GM12891 (cell line): ENCODE measurements around the gene AMZ2.
"Not testable (repeated sequence)": the region's sequence is repeated elsewhere in the genome, so short reads cannot be mapped to it uniquely, and the experiment has no call there.

ENCODE experiments used
- DNase-seq: peaks from one replicate; pipeline ENCODE4 v3.0.0; 2011; ENCODE audit warnings: low spot score; ENCODE audit not compliant: insufficient read length
- FAIRE-seq: peaks from 2 replicates; lab custom pipeline; 2011; peaks lifted over from hg19 to GRCh38; lab: Jason Lieb, UNC
- PAX5 ChIP-seq: IDR thresholded peaks from 2 replicates; pipeline ENCODE4 v1.6.1; 2011; ENCODE audit warnings: low read length, moderate library complexity, mild to moderate bottlenecking; ENCODE audit not compliant: insufficient read depth, severe bottlenecking
- POLR2A ChIP-seq: IDR thresholded peaks from 2 replicates; pipeline ENCODE4 v1.6.1; 2011; ENCODE audit warnings: low read depth, low read length, control low read depth
- POLR2AphosphoS5 ChIP-seq: IDR thresholded peaks from 2 replicates; pipeline ENCODE4 v1.6.1; 2011; ENCODE audit warnings: low read depth, low read length, control low read depth
- POU2F2 ChIP-seq: IDR thresholded peaks from 2 replicates; pipeline ENCODE4 v1.6.1; 2011; ENCODE audit warnings: low read depth, mild to moderate bottlenecking, control low read depth, low read length, moderate library complexity
- SPI1 ChIP-seq: IDR thresholded peaks from 2 replicates; pipeline ENCODE4 v1.6.1; 2011; ENCODE audit warnings: low read depth, low read length, control low read depth
- TAF1 ChIP-seq: IDR thresholded peaks from 2 replicates; pipeline ENCODE4 v1.6.1; 2011; ENCODE audit warnings: low read depth, low read length, control low read depth

AMZ2 gene

DNA sequence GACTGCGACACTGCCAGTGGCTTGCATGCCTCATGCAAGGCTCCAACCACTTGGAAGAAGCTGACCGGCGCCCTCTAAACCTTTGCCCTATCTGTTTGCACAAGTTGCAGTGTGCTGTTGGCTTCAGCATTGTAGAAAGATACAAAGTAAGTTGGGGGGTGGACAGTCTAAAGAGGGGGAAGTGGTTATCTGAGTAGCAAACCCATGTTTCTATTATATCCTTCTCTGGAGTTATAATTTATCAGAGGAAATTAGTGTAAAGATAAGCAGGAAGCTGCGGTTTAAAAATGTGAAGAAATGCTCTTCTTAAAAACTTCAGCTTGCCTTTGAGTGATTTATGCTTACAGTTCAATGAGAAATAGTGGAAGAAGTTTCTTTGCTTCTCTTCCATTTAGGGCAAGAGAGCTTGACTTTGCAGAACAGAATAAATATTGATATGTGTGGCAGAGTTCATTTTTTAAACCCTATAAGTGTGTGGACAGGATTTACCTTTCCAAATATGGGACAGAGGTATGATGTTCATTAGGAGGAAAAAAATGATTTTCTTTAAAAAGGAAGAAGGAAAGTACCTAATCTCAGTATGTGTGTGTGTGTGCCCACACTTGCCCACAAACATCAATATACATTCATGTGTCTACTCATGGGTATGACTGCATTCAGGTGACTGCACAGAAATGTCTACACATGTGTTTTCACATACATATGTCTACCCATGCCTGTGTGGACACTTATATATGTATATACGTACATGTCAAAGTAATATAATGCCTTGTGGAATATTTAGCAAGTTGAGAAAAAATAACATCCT, 8.1 kb downstream of the AMZ2 start:
- FAIRE-seq: peak; percentile 76
- TF ChIP-seq SPI1: no peak
- TF ChIP-seq POLR2A: no peak
- TF ChIP-seq POU2F2: no peak
- TF ChIP-seq TAF1: no peak
- TF ChIP-seq POLR2AphosphoS5: no peak
- TF ChIP-seq PAX5: no peak
- no peak for DNase-seq

DNA sequence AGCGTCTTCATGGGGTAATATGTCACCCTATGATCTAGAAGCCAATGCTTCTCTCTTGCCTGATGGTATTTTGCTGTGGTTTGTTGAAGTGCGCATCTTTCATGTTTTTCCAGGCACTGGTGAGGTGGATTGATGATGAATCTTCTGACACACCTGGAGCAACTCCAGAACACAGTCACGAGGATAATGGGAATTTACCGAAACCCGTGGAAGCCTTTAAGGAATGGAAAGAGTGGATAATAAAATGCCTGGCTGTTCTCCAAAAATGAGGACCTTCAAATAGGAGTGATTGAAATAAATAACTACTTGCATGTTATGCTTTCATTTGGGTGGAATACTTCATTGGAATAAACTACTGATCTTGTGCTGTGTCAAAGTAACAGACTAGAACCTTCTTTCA, 8.9 kb downstream of the AMZ2 start:
- not testable (repeated sequence) for DNase-seq, FAIRE-seq

DNA sequence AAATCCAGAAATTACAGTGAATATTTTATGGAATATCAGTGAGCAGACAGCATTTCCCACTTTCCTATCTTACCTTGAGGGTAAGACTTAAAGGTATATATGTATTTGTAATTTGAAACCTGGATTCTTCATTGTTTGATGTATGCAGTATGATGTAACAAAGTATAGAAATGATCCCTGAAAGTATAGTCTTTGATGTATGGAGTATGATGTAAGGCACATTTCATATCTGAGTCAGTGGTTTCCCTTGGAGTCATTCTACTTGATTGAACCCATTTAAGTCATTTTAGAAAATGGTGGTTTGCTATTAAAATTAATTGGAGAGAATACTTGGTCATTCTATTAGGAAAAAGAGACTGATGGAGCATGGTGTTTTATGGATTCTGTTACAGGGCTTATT, 10.1 kb downstream of the AMZ2 start:
- no peak for FAIRE-seq

DNA sequence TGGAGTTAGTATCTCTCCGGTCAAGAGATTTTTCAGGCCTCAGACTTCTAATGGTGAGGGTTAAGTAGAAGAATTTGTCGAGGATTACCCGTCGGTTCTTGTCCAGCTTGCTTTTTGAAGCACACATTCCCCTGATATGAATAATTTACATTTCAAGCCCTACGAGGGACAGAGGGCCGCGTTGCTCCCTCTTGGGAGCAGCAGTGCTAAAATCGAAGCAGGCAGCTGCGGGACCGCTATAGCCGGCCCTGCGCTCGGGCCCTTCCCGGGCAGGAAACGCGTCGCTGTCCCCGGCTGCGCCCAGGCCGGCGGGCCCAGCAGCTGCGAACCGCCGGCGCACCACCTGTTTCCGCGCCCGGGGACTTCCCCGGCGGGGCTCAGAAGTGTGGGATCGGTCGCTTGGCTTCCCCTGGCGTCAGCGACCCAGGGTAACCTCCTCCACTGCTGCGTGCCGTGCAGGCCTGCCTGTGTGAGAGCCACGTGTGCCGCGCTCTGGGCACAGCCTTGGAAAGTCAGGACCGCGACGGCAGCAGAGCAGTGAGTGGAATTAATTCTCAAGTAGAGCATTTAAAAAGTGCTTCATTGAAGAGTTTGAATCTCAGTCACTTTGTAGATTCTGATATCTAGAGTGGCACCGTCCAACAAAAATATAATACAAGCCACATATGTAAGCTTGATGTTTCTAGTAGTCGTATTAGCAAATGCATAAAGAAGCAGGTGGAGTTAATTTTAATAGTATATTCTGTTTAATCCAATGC, 11.2 kb downstream of the AMZ2 start:
- FAIRE-seq (peak; percentile 99), DNase-seq (peak; percentile 41)

More for the DNA sequence above, 10.1 kb downstream of the AMZ2 start:
- no peak for DNase-seq
- TF ChIP-seq POLR2AphosphoS5 (no peak), POLR2A (no peak), SPI1 (no peak), PAX5 (no peak)

DNA sequence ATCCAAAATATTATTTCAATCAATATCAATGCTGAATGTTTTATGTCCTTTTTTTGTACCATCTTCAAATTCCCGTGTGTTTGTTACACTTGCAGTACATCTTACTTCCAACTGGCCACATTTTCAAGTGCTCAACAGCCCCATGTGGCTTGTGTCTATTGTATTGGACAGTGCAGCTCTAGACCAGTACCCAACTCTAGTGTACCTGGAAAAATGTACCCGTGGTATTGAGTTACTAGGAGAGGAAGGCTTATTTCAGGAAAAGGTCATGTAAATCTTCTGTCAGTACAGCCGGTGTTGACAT, 11.8 kb downstream of the AMZ2 start:
- FAIRE-seq: peak; percentile 74
- not testable (repeated sequence) for DNase-seq

DNA sequence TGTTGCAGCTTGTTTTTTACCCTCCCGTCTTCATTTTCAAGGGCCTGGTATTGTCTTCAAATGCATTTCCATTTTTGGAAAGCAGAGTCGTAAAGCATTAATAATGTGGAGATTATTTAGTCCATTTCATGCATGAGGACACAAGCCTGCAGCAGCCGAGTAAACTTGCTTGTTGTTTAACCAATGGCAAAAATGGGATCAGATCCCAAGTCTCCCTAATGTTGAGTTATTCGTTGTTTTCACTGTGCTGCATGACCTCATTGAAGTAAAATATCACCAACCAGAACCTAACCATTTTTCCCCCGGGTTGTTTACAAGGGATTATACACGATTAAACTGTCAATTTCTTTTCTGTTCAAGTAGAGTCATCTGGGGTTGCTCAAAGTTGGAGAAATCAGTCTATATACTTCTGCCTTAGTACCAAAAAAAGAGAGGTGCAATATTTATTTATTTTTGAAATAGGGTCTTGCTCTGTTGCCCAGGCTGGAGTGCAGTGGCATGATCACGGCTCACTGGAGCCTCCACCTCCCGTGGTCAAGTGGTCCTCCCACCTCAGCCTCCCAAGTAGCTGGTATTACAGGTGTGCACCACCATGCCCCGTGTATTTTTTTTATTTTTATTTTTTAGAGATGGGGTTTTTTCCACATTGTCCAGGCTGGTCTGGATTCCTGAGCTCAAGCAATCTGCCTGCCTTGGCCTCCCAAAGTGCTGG, 12.4 kb downstream of the AMZ2 start:
- TF ChIP-seq POLR2A (no peak), SPI1 (no peak), PAX5 (no peak), POU2F2 (no peak), TAF1 (no peak), POLR2AphosphoS5 (no peak)
- no peak for FAIRE-seq
- no peak for DNase-seq

DNA sequence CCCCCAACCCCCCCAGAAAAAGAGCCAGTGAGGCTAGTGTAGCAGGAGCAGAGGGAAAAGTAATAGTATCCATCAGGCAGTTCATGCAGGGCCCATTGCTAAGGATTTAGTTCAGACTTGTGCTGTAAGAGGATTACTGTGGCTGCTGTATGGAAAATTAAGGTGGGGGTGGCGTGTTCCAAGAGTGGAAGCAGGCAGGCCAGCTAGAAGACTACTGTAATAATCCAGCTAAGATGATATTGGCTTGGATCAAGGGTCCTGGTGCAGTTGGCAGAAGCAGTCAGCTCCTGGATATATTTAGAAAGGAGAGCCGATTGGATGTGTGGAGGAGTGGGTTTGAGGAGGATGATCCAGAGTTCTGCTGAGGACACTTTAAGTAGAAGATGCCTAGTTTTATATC, 14.6 kb downstream of the AMZ2 start:
- DNase-seq, FAIRE-seq: not testable (repeated sequence)

DNA sequence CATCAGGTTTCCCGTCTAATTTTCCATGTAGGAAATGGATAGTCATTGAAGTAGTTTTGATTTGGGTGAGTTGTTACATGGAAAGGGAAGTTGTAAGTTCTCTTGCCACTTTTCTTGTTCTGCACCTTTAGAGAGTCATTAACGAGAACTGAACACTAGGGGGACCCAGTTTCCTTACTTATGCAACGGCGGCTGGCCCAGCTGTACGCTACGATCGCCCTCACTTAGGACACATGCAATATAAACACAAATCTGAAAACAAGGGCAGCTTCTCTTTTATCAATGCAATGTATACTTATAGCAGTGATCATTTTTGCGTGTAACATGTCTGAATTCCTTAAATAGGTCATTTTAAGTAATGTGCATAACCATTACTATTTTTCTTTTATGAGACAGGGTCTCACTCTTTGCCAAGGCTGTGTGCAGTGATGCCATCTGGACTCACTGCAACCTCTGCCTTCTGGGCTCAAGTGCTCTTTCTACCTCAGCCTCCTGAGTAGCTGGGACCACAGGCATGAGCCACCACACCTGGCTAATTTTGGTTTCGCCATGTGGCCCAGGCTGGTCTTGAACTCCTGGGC, 15.3 kb downstream of the AMZ2 start:
- not testable (repeated sequence) for DNase-seq
- FAIRE-seq: peak; percentile 96

DNA sequence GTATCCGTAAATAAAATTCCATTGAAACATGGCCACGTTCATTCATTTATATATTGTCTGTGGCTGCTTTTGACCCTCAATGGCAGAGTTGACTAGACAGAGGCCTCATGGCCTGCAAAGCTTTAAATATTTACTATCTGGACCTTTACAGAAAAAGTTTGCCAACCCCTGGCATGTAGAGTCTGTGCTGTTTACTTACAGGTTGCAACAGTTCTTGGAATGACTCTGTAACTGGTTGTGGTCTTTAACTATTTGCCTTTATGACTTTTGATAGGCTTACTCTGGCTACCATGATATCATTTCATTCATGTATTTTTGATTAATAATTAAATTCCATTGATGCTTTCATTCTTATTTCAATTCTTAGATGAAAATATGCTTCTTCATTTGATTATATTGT, 18.0 kb downstream of the AMZ2 start:
- not testable (repeated sequence) for DNase-seq, FAIRE-seq

DNA sequence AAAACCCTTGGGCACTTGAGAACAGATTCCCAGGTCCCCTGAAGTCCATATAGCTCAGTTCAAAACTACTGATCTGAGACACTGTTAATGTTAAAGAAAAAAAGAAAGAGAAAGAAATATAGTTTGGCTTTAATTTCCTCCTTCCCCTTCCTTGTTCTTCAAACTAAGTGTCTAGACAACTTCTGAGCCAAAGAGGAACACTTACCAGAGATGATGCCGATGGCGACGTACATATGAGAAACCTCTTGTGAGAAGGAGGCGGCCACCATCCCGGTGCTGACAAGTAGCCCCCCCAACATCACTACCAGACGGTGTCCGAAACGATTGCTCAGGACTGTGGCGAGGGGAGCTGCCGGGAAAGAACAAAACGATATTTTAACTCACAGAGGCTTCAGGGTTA, 25.9 kb downstream of the AMZ2 start:
- TF ChIP-seq PAX5 (no peak), POLR2AphosphoS5 (no peak), TAF1 (no peak), POLR2A (no peak), SPI1 (no peak), POU2F2 (no peak)
- DNase-seq (no peak), FAIRE-seq (no peak)

DNA sequence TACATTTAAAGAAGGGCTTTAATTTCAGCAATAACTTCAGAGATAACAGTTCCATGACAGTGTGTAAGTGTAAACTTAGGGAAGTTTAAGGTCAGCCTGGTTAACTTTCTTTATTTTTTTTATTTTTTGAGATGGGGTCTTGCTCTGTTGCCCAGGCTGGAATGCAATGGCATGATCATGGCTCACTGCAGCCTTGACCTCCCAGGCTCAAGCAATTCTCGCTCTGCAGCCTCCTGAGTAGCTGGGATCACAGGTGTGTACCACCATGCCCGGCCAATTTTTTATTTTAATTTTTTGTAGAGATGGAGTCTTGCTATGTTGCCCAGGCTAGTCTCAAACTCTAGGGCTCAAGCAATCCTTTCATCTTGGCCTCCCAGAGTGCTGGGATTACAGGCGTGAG, 28.5 kb downstream of the AMZ2 start:
- FAIRE-seq: not testable (repeated sequence)

More for the DNA sequence above, 28.5 kb downstream of the AMZ2 start:
- not testable (repeated sequence) for DNase-seq
